CD4-positive, alpha-beta T cell treated with Interleukin-6 at 100 ng/mL for 8 hours (primary cell): ENCODE results near the gene DSG2.
"Not testable (repeated sequence)": the region's sequence is repeated elsewhere in the genome, so short reads cannot be mapped to it uniquely, and the experiment has no call there.

Source experiments
- DNase-seq: peaks from one replicate; pipeline ENCODE4 v3.0.0-alpha.2; 2020; ENCODE audit warnings: mixed read lengths, low spot score

The DSG2 gene

GRCh38 chr18:31500051-31500688 is 2.2 kb downstream of the DSG2 start:
- DNase-seq: no peak

GRCh38 chr18:31503011-31503410 is 5.0 kb downstream of the DSG2 start:
- DNase-seq: no peak

GRCh38 chr18:31504455-31505147 is 6.6 kb downstream of the DSG2 start:
- DNase-seq: no peak

- no peak for DNase-seq
These were observed 7.2 kb downstream of the DSG2 start for GRCh38 chr18:31505156-31505555.

GRCh38 chr18:31506024-31506742 is 8.2 kb downstream of the DSG2 start:
- no peak for DNase-seq

- DNase-seq: not testable (repeated sequence)
These were observed 9.1 kb downstream of the DSG2 start for GRCh38 chr18:31507124-31507523.

- no peak for DNase-seq
These were observed 10.8 kb downstream of the DSG2 start for GRCh38 chr18:31508781-31509180.

- DNase-seq: no peak
These were observed 11.6 kb downstream of the DSG2 start for GRCh38 chr18:31509571-31509970.

- no peak for DNase-seq
These were observed 12.3 kb downstream of the DSG2 start for GRCh38 chr18:31510319-31510718.

GRCh38 chr18:31511098-31511497 is 13.1 kb downstream of the DSG2 start:
- DNase-seq: no peak

- no peak for DNase-seq
These were observed 14.3 kb downstream of the DSG2 start for GRCh38 chr18:31512203-31512764.

- DNase-seq: no peak
These were observed 15.4 kb downstream of the DSG2 start for GRCh38 chr18:31513189-31513935.

- DNase-seq: no peak
These were observed 18.5 kb downstream of the DSG2 start for GRCh38 chr18:31516437-31516836.

- no peak for DNase-seq
These were observed 28.4 kb downstream of the DSG2 start for GRCh38 chr18:31526374-31526773.

GRCh38 chr18:31533236-31533635 is 35.3 kb downstream of the DSG2 start:
- DNase-seq: no peak

GRCh38 chr18:31538837-31539236 is 40.9 kb downstream of the DSG2 start:
- DNase-seq: no peak

GRCh38 chr18:31546476-31546875 is 48.5 kb downstream of the DSG2 start:
- DNase-seq: no peak

- DNase-seq: no peak
These were observed 50.9 kb downstream of the DSG2 start for GRCh38 chr18:31548853-31549252.

- DNase-seq: no peak
These were observed 51.4 kb downstream of the DSG2 start for GRCh38 chr18:31549416-31549815.

GRCh38 chr18:31551883-31552282 is 53.9 kb downstream of the DSG2 start:
- no peak for DNase-seq

GRCh38 chr18:31553800-31554199 is 55.8 kb downstream of the DSG2 start:
- DNase-seq: no peak

GRCh38 chr18:31554776-31555175 is 56.8 kb downstream of the DSG2 start:
- no peak for DNase-seq
